ENCODE results near the gene CIB4. TPM values are rescaled to one million over a fixed set of nuclear protein-coding genes. Genes with fewer than 3 reads are reported as not detected.
A peak's percentile ranks its signal among the peaks of the same experiment; 100 is the strongest.

Gene CIB4
- total and polyA plus RNA-seq, 4 donors, result 1.3 TPM; not detected in 3

DNA sequence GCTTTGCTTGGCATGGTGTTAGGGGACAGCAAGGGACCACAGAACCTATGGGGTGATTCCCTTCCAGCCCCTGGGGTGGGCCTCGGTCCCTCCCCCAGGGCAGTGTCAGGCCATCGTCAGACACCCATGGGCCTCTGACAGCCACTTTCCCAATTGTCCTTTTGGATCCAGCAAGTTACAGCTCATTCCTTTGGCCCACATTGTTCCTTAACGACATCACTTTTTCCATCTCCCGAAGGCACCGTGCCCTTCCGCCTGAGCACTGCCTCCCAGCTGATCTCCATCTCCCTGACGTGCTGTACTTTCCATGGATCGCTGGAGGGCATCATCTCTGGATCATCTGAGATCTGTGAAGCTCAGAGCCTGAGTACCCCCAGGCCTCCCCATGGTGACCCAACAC lies 41.0 kb upstream of the CIB4 start:
- Histone ChIP-seq H3K9me3 (ENCODE audit: control insufficient read depth in 4 of 4, insufficient read depth in 3 of 4, low read length in 3 of 4) (peaks cover 0 to 4% (median 0%) of the 10 kb centered on the region in 4 donors), H3K4me3 (no peak overlapping the region), H3K27ac (ENCODE audit: low read depth in 1 of 2, low read length in 1 of 2) (no peak overlapping the region), H3K36me3 (ENCODE audit: control insufficient read depth in 4 of 4, insufficient read depth in 4 of 4, low read length in 4 of 4) (no peaks in the 10 kb centered on the region), H3K9ac (ENCODE audit: insufficient read depth in 1 of 2, low read length in 2 of 2) (no peak overlapping the region), H3K27me3 (ENCODE audit: control insufficient read depth in 3 of 3, insufficient read depth in 3 of 3, low read length in 2 of 3) (no peaks in the 10 kb centered on the region), H3K4me1 (ENCODE audit: control insufficient read depth in 5 of 5, insufficient read depth in 5 of 5, low read length in 5 of 5) (peaks cover 0 to 21% (median 4%) of the 10 kb centered on the region in 5 donors)
- TF ChIP-seq, protein P1, sequence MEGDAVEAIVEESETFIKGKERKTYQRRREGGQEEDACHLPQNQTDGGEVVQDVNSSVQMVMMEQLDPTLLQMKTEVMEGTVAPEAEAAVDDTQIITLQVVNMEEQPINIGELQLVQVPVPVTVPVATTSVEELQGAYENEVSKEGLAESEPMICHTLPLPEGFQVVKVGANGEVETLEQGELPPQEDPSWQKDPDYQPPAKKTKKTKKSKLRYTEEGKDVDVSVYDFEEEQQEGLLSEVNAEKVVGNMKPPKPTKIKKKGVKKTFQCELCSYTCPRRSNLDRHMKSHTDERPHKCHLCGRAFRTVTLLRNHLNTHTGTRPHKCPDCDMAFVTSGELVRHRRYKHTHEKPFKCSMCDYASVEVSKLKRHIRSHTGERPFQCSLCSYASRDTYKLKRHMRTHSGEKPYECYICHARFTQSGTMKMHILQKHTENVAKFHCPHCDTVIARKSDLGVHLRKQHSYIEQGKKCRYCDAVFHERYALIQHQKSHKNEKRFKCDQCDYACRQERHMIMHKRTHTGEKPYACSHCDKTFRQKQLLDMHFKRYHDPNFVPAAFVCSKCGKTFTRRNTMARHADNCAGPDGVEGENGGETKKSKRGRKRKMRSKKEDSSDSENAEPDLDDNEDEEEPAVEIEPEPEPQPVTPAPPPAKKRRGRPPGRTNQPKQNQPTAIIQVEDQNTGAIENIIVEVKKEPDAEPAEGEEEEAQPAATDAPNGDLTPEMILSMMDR (IDR thresholded peaks at IDR 0.05; ENCODE audit: control extremely low read depth, extremely low read depth), result no peak
- DNase-seq (peak; percentile 17 to 48 (median 31)), ATAC-seq (ENCODE audit: insufficient read depth, low FRiP score) (no peak)
- 78 to 84% methylated on average over 8 of the region's 8 CpGs for WGBS, 2 donors

DNA sequence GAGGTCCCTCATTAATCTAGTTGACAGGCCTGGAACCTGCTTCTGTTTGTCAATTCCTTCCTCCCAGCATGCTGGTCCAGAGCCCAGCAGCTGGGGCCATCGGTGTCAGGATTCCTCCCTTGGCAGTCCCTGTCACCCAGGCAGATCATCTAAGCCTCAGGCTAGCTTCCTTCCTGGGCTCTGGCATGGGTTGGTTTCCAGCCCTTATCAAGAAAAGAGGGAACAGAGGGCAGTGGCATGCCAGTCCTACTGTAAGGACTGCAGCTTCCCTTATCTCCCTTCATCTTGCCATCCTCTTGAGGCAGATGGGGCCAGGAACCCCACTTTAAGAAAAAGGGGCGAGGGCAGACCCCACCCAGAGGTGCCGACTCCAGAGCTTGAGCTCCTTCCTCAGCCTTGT lies 40.5 kb upstream of the CIB4 start:
- Histone ChIP-seq H3K27me3 (ENCODE audit: control insufficient read depth in 3 of 3, insufficient read depth in 3 of 3, low read length in 2 of 3) (no peaks in the 10 kb centered on the region), H3K9me3 (ENCODE audit: control insufficient read depth in 4 of 4, insufficient read depth in 3 of 4, low read length in 3 of 4) (peaks cover 0 to 4% (median 0%) of the 10 kb centered on the region in 4 donors), H3K4me1 (ENCODE audit: control insufficient read depth in 5 of 5, insufficient read depth in 5 of 5, low read length in 5 of 5) (peaks cover 0 to 16% (median 0%) of the 10 kb centered on the region in 5 donors), H3K36me3 (ENCODE audit: control insufficient read depth in 4 of 4, insufficient read depth in 4 of 4, low read length in 4 of 4) (no peaks in the 10 kb centered on the region), H3K9ac (ENCODE audit: insufficient read depth in 1 of 2, low read length in 2 of 2) (no peak overlapping the region), H3K4me3 (no peak overlapping the region), H3K27ac (ENCODE audit: low read depth in 1 of 2, low read length in 1 of 2) (no peak overlapping the region)
- WGBS, 2 donors, result 74 to 79% methylated on average over 3 of the region's 3 CpGs
- TF ChIP-seq, protein P1 (IDR thresholded peaks at IDR 0.05; ENCODE audit: control extremely low read depth, extremely low read depth), result no peak
- DNase-seq, result peak in 1 of 3 donors; percentile 1
- no peak for ATAC-seq (ENCODE audit: insufficient read depth, low FRiP score)

DNA sequence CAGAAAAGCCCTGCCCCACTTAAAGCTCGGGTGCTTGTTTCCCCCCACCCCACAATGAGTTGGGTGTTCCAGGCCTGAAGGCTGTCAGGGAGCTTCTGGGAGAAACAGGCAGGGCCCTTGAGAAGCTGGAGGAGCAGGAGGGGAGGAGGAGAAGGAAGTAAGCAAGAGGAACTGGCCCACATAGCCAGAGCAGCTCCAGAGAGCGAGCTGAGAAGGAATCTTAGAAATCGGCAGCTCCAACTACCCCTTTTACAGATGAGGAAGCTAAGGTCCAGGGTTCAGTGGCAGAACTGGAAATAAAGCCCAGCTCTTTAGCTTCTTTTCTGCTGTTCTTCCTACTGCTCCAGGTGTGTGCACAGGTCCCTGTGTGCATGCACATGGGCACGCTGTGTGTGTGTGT lies 38.7 kb upstream of the CIB4 start:
- Histone ChIP-seq H3K4me1 (ENCODE audit: control insufficient read depth in 5 of 5, insufficient read depth in 5 of 5, low read length in 5 of 5) (peaks cover 0 to 9% (median 0%) of the 10 kb centered on the region in 5 donors), H3K27me3 (ENCODE audit: control insufficient read depth in 3 of 3, insufficient read depth in 3 of 3, low read length in 2 of 3) (no peaks in the 10 kb centered on the region), H3K4me3 (no peak overlapping the region), H3K9me3 (ENCODE audit: control insufficient read depth in 4 of 4, insufficient read depth in 3 of 4, low read length in 3 of 4) (peaks cover 0 to 4% (median 0%) of the 10 kb centered on the region in 4 donors), H3K27ac (ENCODE audit: low read depth in 1 of 2, low read length in 1 of 2) (no peak overlapping the region), H3K9ac (ENCODE audit: insufficient read depth in 1 of 2, low read length in 2 of 2) (no peak overlapping the region), H3K36me3 (ENCODE audit: control insufficient read depth in 4 of 4, insufficient read depth in 4 of 4, low read length in 4 of 4) (no peaks in the 10 kb centered on the region)
- DNase-seq (no peak), ATAC-seq (ENCODE audit: insufficient read depth, low FRiP score) (no peak)
- TF ChIP-seq, protein P1 (IDR thresholded peaks at IDR 0.05; ENCODE audit: control extremely low read depth, extremely low read depth), result no peak
- 45 to 58% methylated on average over 4 of the region's 4 CpGs for WGBS, 2 donors

DNA sequence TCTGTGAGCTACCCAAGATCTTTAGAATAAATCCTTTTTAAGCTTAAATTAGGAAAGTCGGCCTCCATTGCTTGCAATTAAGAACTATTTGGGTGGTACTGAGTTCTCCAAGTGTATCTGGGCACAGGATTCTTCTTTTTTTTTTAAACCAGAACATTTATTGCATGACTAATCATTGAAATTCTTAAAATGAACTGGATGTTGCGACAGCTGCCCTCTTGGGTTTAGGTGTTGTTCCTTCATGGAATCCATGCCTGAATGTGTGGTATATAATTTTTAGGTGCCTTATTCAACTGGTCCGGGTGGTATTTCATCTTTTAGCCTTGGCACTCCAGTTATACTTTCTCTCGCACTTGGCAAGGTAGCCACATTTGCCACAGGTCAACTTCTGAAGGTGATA lies 36.9 kb upstream of the CIB4 start:
- no peak overlapping the region for H3K27ac ChIP-seq (ENCODE audit: low read depth in 1 of 2, low read length in 1 of 2)
- DNase-seq (no peak), ATAC-seq (ENCODE audit: insufficient read depth, low FRiP score) (no peak)
- H3K27me3 ChIP-seq (ENCODE audit: control insufficient read depth in 3 of 3, insufficient read depth in 3 of 3, low read length in 2 of 3), result no peaks in the 10 kb centered on the region
- 94% methylated on average over 4 of the region's 4 CpGs for WGBS, 2 donors
- no peak overlapping the region for H3K9ac ChIP-seq (ENCODE audit: insufficient read depth in 1 of 2, low read length in 2 of 2)
- H3K36me3 ChIP-seq (ENCODE audit: control insufficient read depth in 4 of 4, insufficient read depth in 4 of 4, low read length in 4 of 4), result no peaks in the 10 kb centered on the region
- peaks cover 0 to 9% (median 0%) of the 10 kb centered on the region in 5 donors for H3K4me1 ChIP-seq (ENCODE audit: control insufficient read depth in 5 of 5, insufficient read depth in 5 of 5, low read length in 5 of 5)
- peaks cover 0 to 4% (median 0%) of the 10 kb centered on the region in 4 donors for H3K9me3 ChIP-seq (ENCODE audit: control insufficient read depth in 4 of 4, insufficient read depth in 3 of 4, low read length in 3 of 4)
- H3K4me3 ChIP-seq, result no peak overlapping the region
- TF ChIP-seq, protein P1 (IDR thresholded peaks at IDR 0.05; ENCODE audit: control extremely low read depth, extremely low read depth), result no peak
